Measurements from ENCODE around the gene ERICH3. TPM values are rescaled to one million over a fixed set of nuclear protein-coding genes. Genes with fewer than 3 reads are reported as not detected.

ERICH3 gene, protein sequence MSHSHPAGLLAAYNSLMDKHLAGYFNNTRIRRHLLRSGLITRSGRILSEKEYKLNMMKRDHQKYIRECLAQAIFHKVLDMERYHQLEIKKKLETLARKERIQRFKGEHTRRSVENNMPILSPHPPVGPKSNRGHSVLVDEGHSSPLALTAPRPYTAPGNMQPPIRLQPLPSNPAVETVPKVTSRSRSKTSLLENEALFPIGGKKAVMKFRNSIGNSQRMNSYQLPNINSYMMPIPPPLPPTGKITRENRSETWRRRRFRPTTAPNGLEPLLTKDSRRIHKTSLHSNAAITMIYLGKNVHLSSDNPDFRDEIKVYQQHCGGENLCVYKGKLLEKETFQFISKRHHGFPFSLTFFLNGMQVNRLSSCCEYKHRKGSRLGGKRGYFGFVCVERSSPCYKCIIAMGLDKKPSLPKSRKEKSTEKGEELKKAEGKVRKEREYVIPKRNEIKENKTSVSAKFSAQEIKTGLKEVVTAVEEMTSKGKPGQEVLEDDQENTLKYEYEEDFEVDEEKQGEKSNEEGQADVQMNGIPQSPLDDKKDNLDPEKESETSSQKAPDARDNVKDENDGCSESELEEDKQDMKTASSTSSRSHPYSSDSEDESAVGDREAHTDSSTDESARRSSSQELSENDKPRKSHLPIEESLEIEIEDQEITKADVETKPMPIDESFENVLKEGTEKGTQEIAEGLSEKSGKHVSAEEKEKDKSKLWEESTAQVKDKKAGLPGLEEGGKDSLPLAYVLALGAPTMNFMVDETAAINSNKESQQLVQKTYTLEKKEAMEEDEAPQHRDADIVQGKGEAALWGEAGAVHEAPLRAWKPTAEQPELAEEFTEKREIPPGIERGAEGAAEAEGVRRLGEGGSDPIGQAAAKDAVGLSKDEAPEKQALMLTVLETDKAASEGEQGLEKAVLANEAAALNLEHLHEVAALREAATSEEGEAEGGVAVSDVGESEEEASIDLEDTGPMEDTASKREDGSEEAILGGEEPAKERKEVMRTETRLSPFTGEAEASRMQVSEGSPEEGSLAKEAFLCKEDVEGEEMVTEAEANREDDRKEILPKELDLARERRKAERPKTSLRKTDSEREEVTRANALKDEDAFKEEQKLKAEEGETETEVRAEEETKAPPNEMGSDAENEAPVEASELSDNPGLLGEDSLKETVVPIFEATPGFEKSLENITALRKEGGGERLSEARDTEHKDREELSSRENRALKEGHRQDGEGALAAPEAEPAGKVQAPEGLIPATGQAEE (N-terminal part only)
- under 1 TPM; 0.05 to 0.19 TPM for total RNA-seq
- long read RNA-seq, donor 1 = 0 reads
- long read RNA-seq, donor 2 = 0 reads

DNA sequence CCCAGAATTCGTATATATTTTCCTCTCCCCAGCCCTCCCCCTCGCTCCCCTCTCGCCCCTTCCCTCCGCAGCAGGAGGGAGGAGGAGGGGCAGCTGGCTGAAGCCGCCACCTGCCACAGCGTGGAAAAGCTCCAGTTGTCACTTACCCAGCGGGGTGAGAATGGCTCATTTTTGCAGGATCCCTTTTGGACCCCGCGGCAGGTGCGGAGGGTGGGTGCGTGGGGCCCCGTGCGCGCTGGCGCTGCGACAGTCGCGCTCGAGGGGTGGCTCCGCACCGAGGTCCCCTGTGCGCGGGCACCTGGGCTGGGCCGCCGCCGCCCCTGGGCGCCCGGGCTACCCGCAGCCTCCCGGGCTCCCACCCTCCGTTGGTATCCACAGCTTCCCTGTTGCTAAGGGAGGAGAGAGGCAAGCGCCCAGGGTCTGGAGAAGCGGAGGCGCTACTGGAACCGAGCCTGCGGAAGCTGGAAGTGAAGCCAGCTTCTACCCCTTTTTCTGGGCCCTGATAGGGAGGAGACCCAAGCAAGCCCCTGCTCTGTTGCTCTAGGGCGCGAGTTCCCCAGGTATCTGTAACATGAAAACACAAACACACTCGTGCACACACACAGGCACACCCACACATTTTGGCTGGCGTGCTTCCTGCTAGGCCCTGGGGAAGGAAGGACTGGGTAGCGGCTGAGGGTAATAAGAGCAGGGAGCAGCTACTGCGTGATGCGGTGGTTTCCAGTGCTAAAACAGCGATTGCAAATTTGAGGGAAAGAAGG is at the start of gene ERICH3:
TSS of gene ERICH3 (minus strand) at position 442 of the 761 bp plus-strand sequence. CDS start at position 169, 273 bp downstream.
- DNase-seq (ENCODE audit: low spot score) = no peak
- intact Hi-C loops (cut with DNase I) = no loop called here

GRCh38 chr1:74717626-74718025 is 44.0 kb upstream of the ERICH3 start:
- intact Hi-C loops (cut with DNase I) = no loop called here
- DNase-seq (ENCODE audit: low spot score) = no peak

- intact Hi-C loops (cut with DNase I) = no loop called here
- no peak for DNase-seq (ENCODE audit: low spot score)
Observed at GRCh38 chr1:74716822-74717221, 43.2 kb upstream of the ERICH3 start.

GRCh38 chr1:74715806-74716205 is 42.2 kb upstream of the ERICH3 start:
- no peak for DNase-seq (ENCODE audit: low spot score)
- intact Hi-C loops (cut with DNase I) = no loop called here

DNA sequence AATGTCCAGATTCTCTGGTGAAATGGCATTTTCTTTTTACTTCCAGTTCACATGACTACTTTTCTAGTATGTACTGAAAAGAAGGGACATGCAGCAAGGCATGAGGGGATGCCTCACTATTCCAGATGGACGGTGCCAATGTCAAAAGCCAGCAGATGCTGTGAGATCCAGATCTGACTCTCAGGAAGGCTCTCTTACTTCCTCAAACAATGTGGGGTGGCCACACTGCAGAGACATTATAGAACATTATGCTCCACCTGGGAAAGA is 41.6 kb upstream of the ERICH3 start:
- no peak for DNase-seq (ENCODE audit: low spot score)
- intact Hi-C loops (cut with DNase I) = no loop called here

- intact Hi-C loops (cut with DNase I) = no loop called here
- no peak for DNase-seq (ENCODE audit: low spot score)
Observed at GRCh38 chr1:74714429-74715235, 41.0 kb upstream of the ERICH3 start.

DNA sequence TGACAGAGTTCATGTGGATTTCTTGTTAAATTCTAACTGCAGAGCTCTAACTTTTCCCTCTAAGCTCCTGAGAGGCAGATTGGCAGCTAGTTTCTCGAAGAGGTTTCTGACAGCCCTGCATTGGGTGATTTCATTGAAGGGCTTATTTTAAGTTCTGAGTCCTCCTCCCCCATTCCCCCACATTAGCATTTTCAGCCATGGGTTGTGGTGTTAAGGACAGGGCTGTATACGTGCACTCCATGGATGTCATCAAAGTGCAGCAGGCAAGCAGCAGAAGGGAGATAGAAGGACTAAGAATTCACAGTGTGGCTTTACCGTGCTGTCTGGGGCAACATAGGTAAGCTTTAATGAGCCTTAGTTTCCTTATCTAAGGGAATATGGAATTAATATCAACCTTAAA is 40.3 kb upstream of the ERICH3 start:
- intact Hi-C loops (cut with DNase I) = no loop called here
- no peak for DNase-seq (ENCODE audit: low spot score)

GRCh38 chr1:74712881-74713280 is 39.3 kb upstream of the ERICH3 start:
- DNase-seq (ENCODE audit: low spot score) = no peak
- intact Hi-C loops (cut with DNase I) = no loop called here

DNA sequence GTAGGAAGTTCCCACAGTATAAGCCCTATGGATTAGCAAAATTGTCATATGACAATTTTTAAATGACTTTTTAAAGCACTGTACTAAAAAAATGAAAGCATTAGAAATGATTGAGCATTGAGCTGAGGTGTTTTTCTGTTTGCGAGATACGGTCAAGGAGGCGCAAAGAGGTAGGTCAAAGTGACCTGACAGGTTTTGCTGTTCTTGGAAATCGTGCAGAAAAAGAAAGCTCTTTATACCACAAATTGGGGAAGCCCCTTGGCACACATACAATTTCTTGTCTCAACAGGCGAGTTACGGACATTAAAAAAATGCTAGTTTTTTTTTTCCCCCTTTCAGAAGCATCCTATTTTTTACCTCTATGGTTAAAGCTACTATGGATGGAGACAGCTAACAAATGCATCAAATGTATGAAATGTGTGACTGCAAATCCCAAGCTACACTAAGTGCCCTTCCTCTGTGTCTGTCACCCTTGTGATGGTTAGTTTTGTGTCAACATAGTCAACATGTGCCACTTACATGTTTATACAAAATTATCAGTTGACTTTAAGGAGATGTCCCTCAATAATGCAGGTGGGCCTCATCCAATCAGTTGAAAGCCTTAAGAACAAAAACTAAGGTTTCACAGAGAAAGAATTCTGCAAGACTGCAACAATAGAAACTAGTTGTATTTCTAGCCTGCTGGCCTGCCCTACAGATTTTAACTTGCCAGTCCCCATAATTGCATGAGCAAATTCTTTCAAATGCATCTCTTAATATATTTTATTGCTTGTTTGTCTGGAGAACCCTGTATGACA is 30.0 kb upstream of the ERICH3 start:
- intact Hi-C loops (cut with DNase I) = no loop called here
- no peak for DNase-seq (ENCODE audit: low spot score)

- DNase-seq (ENCODE audit: low spot score) = no peak
- intact Hi-C loops (cut with DNase I) = no loop called here
Observed at GRCh38 chr1:74699331-74699730, 25.7 kb upstream of the ERICH3 start.

DNA sequence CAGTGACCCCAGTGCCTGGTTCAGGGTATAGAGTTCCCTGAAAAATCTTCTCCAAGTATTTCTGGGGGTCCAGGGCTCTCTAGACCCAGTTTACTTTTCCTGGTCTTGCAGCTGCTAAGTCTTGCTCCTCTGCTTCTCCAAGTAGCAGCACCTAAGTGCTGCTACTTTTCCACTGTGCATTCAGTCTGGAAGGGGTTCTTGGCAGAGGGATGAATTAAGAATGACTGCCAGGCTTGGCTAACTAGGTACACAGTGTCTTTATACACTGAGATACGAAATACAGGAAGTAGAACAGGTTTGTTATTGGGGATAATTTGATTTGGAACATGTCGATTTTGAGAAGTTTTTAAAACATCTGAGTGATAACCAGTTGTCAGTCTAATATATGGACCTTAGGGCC is 24.2 kb upstream of the ERICH3 start:
- intact Hi-C loops (cut with DNase I) = no loop called here

GRCh38 chr1:74693473-74693872 is 19.9 kb upstream of the ERICH3 start:
- intact Hi-C loops (cut with DNase I) = no loop called here
- no peak for DNase-seq (ENCODE audit: low spot score)

More for the DNA sequence above, 24.2 kb upstream of the ERICH3 start:
- DNase-seq (ENCODE audit: low spot score) = no peak

- DNase-seq (ENCODE audit: low spot score) = no peak
- intact Hi-C loops (cut with DNase I) = no loop called here
Observed at GRCh38 chr1:74690909-74691308, 17.3 kb upstream of the ERICH3 start.

DNA sequence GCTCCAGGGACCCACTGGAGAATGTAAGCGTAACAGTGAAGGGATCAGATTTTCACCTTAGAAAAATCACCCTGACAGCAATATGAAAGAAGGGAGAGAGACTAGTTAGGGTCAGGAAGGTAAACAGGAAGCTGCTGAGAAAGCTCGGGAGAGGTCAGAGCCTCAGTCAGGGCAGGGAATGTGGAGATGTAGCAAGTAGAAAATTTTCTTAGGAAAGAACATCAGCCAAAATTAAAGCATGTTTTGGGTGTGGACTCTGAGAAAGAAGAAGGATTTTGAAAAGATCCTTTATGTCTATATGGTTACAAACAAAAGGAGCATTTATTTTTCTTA is 16.7 kb upstream of the ERICH3 start:
- DNase-seq (ENCODE audit: low spot score) = no peak
- intact Hi-C loops (cut with DNase I) = no loop called here

GRCh38 chr1:74689621-74690363 is 16.2 kb upstream of the ERICH3 start:
- DNase-seq (ENCODE audit: low spot score) = no peak
- intact Hi-C loops (cut with DNase I) = no loop called here

GRCh38 chr1:74686928-74687327 is 13.3 kb upstream of the ERICH3 start:
- DNase-seq (ENCODE audit: low spot score) = no peak
- intact Hi-C loops (cut with DNase I) = no loop called here

DNA sequence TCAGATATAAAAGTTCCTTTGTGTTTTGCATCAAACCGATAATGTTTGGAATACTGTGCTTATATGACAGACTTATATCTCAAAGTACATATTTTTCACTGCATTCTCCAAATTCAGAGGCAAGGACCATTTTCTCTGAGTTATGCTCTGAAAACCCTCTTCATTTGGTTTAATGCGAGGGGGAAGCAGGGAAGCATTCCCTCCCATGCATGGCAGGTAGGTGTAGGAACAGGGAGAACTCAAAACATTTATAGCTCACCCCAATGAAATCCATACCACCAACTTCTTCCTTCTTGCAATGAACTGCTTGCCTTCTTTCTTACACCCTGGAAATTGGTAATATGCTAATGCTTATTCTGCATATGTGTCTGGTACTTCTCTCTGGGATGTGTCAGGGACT is 10.7 kb upstream of the ERICH3 start:
- intact Hi-C loops (cut with DNase I) = no loop called here
- no peak for DNase-seq (ENCODE audit: low spot score)
